Measurements from ENCODE around the gene ELOVL5. TPM values are rescaled to one million over a fixed set of nuclear protein-coding genes. Genes with fewer than 3 reads are reported as not detected.

Gene ELOVL5
- polyA plus RNA-seq, 1 of the 3 experiments (the other 2 are of a cell fraction): 31.9 TPM

DNA sequence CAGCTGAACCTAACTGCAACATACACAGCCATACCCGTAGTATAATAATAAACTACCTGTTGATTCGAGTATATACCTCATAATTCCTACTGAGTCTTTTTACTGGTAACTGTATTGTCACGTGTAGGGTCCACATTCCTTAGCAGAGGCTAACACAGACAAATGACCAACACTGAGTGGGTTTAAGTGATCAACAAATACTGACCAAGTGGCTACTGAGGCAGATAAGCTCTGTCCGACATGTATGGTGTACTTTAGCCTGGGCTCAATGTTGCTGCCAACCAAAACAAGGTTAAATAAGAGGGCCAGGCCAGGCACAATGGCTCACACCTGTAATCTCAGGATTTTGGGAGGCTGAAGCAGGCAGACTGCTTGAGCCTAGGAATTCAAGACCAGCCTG, 12.7 kb downstream of the ELOVL5 start:
- Histone ChIP-seq H3K9me2 (no peaks in the 10 kb centered on the region), H3K4me2 (no peak overlapping the region), H3K9me3 (no peaks in the 10 kb centered on the region), H3K27me3 (ENCODE audit: insufficient read depth) (no peaks in the 10 kb centered on the region), H3K79me2 (ENCODE audit: insufficient read depth) (peaks cover 100% of the 10 kb centered on the region), H3F3A (replicated peaks; ENCODE audit: insufficient read depth) (no peaks in the 10 kb centered on the region), H3K4me1 (ENCODE audit: control insufficient read depth in 1 of 2, insufficient read depth in 2 of 2, low read depth in 1 of 2, low read length in 1 of 2) (peaks cover 0 to 2% of the 10 kb centered on the region in 2 experiments; a peak in 2 of 4 replicates), H3K36me3 (replicated peaks in 1 of 2; ENCODE audit: control insufficient read depth in 1 of 2, insufficient read depth in 2 of 2, low read length in 1 of 2) (peaks cover 0 to 3% of the 10 kb centered on the region in 2 experiments), H3K27ac (ENCODE audit: low read depth in 2 of 2, low read length in 1 of 2) (no peak overlapping the region), H3K9ac (no peak overlapping the region), H4K20me1 (ENCODE audit: insufficient read depth) (peaks cover 23% of the 10 kb centered on the region), H3K4me3 (ENCODE audit: low read depth in 2 of 2, low read length in 1 of 2) (no peak overlapping the region), H2AFZ (ENCODE audit: low read depth) (no peak overlapping the region)
- DNase-seq: no peak
- CTCF ChIA-PET: interaction anchor here (1.8 kb wide), 1 partner anchor 164 kb away, joined by 7 read pairs; no protein-coding TSS in a partner anchor
- 93% methylated on average over 4 of the region's 4 CpGs for WGBS (ENCODE audit: low lambda C conversion rate)
- TF ChIP-seq SIN3A (IDR thresholded peaks at IDR 0.05; ENCODE audit: borderline replicate concordance, low read depth, low read length): no peak
- TF ChIP-seq FOXM1 (IDR thresholded peaks at IDR 0.05; ENCODE audit: low read depth): no peak
- no peak for TF ChIP-seq JUND (IDR thresholded peaks at IDR 0.05)
- no peak for TF ChIP-seq CHD2 (IDR thresholded peaks at IDR 0.05; ENCODE audit: low read length, partially characterized antibody)
- no peak for TF ChIP-seq MAX (IDR thresholded peaks at IDR 0.05; ENCODE audit: low read depth)
- no peak for TF ChIP-seq YY1 (IDR thresholded peaks at IDR 0.05; ENCODE audit: low read depth)
- TF ChIP-seq MXI1 (IDR thresholded peaks at IDR 0.05; ENCODE audit: low read depth, low read length): no peak
- TF ChIP-seq, protein P1, sequence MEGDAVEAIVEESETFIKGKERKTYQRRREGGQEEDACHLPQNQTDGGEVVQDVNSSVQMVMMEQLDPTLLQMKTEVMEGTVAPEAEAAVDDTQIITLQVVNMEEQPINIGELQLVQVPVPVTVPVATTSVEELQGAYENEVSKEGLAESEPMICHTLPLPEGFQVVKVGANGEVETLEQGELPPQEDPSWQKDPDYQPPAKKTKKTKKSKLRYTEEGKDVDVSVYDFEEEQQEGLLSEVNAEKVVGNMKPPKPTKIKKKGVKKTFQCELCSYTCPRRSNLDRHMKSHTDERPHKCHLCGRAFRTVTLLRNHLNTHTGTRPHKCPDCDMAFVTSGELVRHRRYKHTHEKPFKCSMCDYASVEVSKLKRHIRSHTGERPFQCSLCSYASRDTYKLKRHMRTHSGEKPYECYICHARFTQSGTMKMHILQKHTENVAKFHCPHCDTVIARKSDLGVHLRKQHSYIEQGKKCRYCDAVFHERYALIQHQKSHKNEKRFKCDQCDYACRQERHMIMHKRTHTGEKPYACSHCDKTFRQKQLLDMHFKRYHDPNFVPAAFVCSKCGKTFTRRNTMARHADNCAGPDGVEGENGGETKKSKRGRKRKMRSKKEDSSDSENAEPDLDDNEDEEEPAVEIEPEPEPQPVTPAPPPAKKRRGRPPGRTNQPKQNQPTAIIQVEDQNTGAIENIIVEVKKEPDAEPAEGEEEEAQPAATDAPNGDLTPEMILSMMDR (IDR thresholded peaks at IDR 0.05): no peak
- TF ChIP-seq FOXJ3 (CRISPR knock-in tag; IDR thresholded peaks at IDR 0.05): no peak
- no peak for TF ChIP-seq TEAD4 (IDR thresholded peaks at IDR 0.05; ENCODE audit: borderline replicate concordance, insufficient read depth)
- no peak for TF ChIP-seq NFIC (IDR thresholded peaks at IDR 0.05; ENCODE audit: borderline replicate concordance)
- no peak for TF ChIP-seq MEF2A (IDR thresholded peaks at IDR 0.05; ENCODE audit: borderline replicate concordance, low read depth)
- POLR2A ChIA-PET: no interaction called here

- H3K27ac ChIP-seq (ENCODE audit: low read depth in 2 of 2, low read length in 1 of 2): no peak overlapping the region
- TF ChIP-seq, protein P2, sequence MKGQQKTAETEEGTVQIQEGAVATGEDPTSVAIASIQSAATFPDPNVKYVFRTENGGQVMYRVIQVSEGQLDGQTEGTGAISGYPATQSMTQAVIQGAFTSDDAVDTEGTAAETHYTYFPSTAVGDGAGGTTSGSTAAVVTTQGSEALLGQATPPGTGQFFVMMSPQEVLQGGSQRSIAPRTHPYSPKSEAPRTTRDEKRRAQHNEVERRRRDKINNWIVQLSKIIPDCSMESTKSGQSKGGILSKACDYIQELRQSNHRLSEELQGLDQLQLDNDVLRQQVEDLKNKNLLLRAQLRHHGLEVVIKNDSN (IDR thresholded peaks at IDR 0.05; ENCODE audit: borderline replicate concordance, low read depth): no peak
- TF ChIP-seq NFIC (IDR thresholded peaks at IDR 0.05; ENCODE audit: borderline replicate concordance) (no peak), GABPA (IDR thresholded peaks at IDR 0.05; ENCODE audit: low read depth) (no peak), TCF12 (IDR thresholded peaks at IDR 0.05) (no peak), YY1 (IDR thresholded peaks at IDR 0.05; ENCODE audit: low read depth) (no peak), TAF1 (IDR thresholded peaks at IDR 0.05; ENCODE audit: borderline replicate concordance, low read depth, low read length) (no peak)
- TF ChIP-seq, protein P1 (IDR thresholded peaks at IDR 0.05): no peak
- no peak overlapping the region for H3K4me3 ChIP-seq (ENCODE audit: low read depth in 2 of 2, low read length in 1 of 2)
- no peaks in the 10 kb centered on the region for H3K27me3 ChIP-seq (ENCODE audit: insufficient read depth)
- H4K20me1 ChIP-seq (ENCODE audit: insufficient read depth): peaks cover 17% of the 10 kb centered on the region
- no peak overlapping the region for H3K4me2 ChIP-seq
- H3K4me1 ChIP-seq (ENCODE audit: control insufficient read depth in 1 of 2, insufficient read depth in 2 of 2, low read depth in 1 of 2, low read length in 1 of 2): peaks cover 0 to 2% of the 10 kb centered on the region in 2 experiments; a peak in 2 of 4 replicates
- H2AFZ ChIP-seq (ENCODE audit: low read depth): no peak overlapping the region
- DNase-seq: no peak
- H3K36me3 ChIP-seq (replicated peaks in 1 of 2; ENCODE audit: control insufficient read depth in 1 of 2, insufficient read depth in 2 of 2, low read length in 1 of 2): peaks cover 0 to 3% of the 10 kb centered on the region in 2 experiments
- ChIA-PET CTCF (no interaction called here), POLR2A (no interaction called here)
- H3K9me2 ChIP-seq: no peaks in the 10 kb centered on the region
- H3K9me3 ChIP-seq: no peaks in the 10 kb centered on the region
- H3K79me2 ChIP-seq (ENCODE audit: insufficient read depth): peaks cover 100% of the 10 kb centered on the region
- no peaks in the 10 kb centered on the region for H3F3A ChIP-seq (replicated peaks; ENCODE audit: insufficient read depth)
- 98% methylated on average over 12 of the region's 12 CpGs for WGBS (ENCODE audit: low lambda C conversion rate)
- H3K9ac ChIP-seq: no peak overlapping the region
Observed at GRCh38 chr6:53335224-53335994, 13.3 kb downstream of the ELOVL5 start.

All from SK-N-SH (cell line).